AG04450 (cell line): ENCODE measurements around the gene ST3GAL5. TPM values are rescaled to one million over a fixed set of nuclear protein-coding genes. Genes with fewer than 3 reads are reported as not detected.

Source experiments
- CTCF ChIA-PET: fragments of 300-600, 350-600 bp; formaldehyde crosslinking; extraction: SDS; loops from one replicate; lab custom pipeline; 2022; ENCODE audit warnings: antibody characterized with exemption, inconsistent platforms; lab: Charles Lee
- POLR2A ChIA-PET: fragments of 350-600 bp; formaldehyde crosslinking; extraction: SDS; loops from one replicate; lab custom pipeline; 2021; ENCODE audit warnings: antibody characterized with exemption, inconsistent platforms; lab: Yijun Ruan, JAX
- DNase-seq: peaks from one replicate; pipeline ENCODE4 v3.0.0-alpha.2; 2011; ENCODE audit warnings: low read depth, low spot score
- H3K27ac ChIP-seq: one replicate; pipeline ENCODE4 v1.5.1; 2012; ENCODE audit warnings: low read depth, low read length, control low read depth
- H3K27me3 ChIP-seq: one replicate; pipeline ENCODE4 v1.6.0; 2012; ENCODE audit warnings: low read length; ENCODE audit not compliant: control insufficient read depth, insufficient read depth
- H3K4me3 ChIP-seq: 2 replicates; pipeline ENCODE4 v1.5.1; 2011; ENCODE audit warnings: mild to moderate bottlenecking, low read depth, low read length, control low read depth
- H3K9me3 ChIP-seq: 2 replicates; pipeline ENCODE4 v1.5.1; 2012; ENCODE audit warnings: low read length; ENCODE audit not compliant: control insufficient read depth, insufficient read depth
- CTCF ChIP-seq: IDR thresholded peaks from 2 replicates; pipeline ENCODE4 v1.5.1; 2011; ENCODE audit warnings: low read depth, low read length, control low read depth, inconsistent platforms
- polyA plus RNA-seq: library from polyadenylated mRNA; depleted of rRNA; stranded (reverse); fragments of >200 nt; gene quantifications from 2 replicates; pipeline ENCODE4 v1.2.3, GENCODE V29; 2011

ST3GAL5 gene
- polyA plus RNA-seq, 1 experiment = 26.8 TPM

- ChIA-PET CTCF (interaction anchor here (1.5 kb wide), 1 partner anchor 19 kb away, joined by 6 read pairs; the partner anchor contains the start of gene ST3GAL5), POLR2A (interaction anchor here (1.4 kb wide), 1 partner anchor 20 kb away, joined by 3 read pairs; no protein-coding TSS in a partner anchor)
These were observed 18.9 kb upstream of the ST3GAL5 start for GRCh38 chr2:85907671-85908157.

GRCh38 chr2:85906748-85907147 lies 18.0 kb upstream of the ST3GAL5 start:
- H3K27ac ChIP-seq = no peak overlapping the region
- ChIA-PET CTCF (no interaction called here), POLR2A (interaction anchor here (0.8 kb wide), 1 partner anchor 281 kb away, joined by 5 read pairs; no protein-coding TSS in a partner anchor)
- DNase-seq = no peak
- no peak overlapping the region for H3K4me3 ChIP-seq
- H3K9me3 ChIP-seq = no peaks in the 10 kb centered on the region
- no peak for TF ChIP-seq CTCF
- H3K27me3 ChIP-seq = peaks cover 4% of the 10 kb centered on the region

More at GRCh38 chr2:85907671-85908157, 18.9 kb upstream of the ST3GAL5 start:
- Histone ChIP-seq H3K27ac (no peak overlapping the region), H3K9me3 (no peaks in the 10 kb centered on the region), H3K4me3 (no peak overlapping the region), H3K27me3 (peaks cover 2% of the 10 kb centered on the region)
- DNase-seq = no peak
- no peak for TF ChIP-seq CTCF

GRCh38 chr2:85905891-85906290 lies 17.1 kb upstream of the ST3GAL5 start:
- H3K9me3 ChIP-seq = no peaks in the 10 kb centered on the region
- ChIA-PET CTCF (no interaction called here), POLR2A (interaction anchor here (0.5 to 0.8 kb wide), 2 partner anchors 93 to 280 kb away, joined by 3 to 5 read pairs; no protein-coding TSS in a partner anchor)
- no peak for TF ChIP-seq CTCF
- H3K27ac ChIP-seq = no peak overlapping the region
- H3K27me3 ChIP-seq = peaks cover 4% of the 10 kb centered on the region
- H3K4me3 ChIP-seq = no peak overlapping the region
- no peak for DNase-seq

GRCh38 chr2:85905187-85905666 lies 16.4 kb upstream of the ST3GAL5 start:
- no peak overlapping the region for H3K27ac ChIP-seq
- DNase-seq = no peak

More at GRCh38 chr2:85905187-85905666, 16.4 kb upstream of the ST3GAL5 start:
- CTCF ChIA-PET = interaction anchor here (0.7 to 1.9 kb wide), 2 partner anchors 16 to 116 kb away, joined by 3 to 9 read pairs; no protein-coding TSS in a partner anchor
- H3K27me3 ChIP-seq = peaks cover 4% of the 10 kb centered on the region
- no peak for TF ChIP-seq CTCF
- H3K9me3 ChIP-seq = no peaks in the 10 kb centered on the region
- POLR2A ChIA-PET = interaction anchor here (0.5 kb wide), 1 partner anchor 93 kb away, joined by 3 read pairs; no protein-coding TSS in a partner anchor
- H3K4me3 ChIP-seq = no peak overlapping the region
